ENCODE data around the gene ITFG2.
"Not testable (repeated sequence)": the region's sequence is repeated elsewhere in the genome, so short reads cannot be mapped to it uniquely, and the experiment has no call there.

ITFG2 gene

GRCh38 chr12:2812290-2813213 is at the start of gene ITFG2:
Gene ITFG2, plus strand, starts transcription at chr12:2812668. Its CDS starts 93 bp downstream, at chr12:2812761.
- peak; percentile 84 to 89 for DNase-seq (ENCODE audit: low read depth in 2 of 2)

DNA sequence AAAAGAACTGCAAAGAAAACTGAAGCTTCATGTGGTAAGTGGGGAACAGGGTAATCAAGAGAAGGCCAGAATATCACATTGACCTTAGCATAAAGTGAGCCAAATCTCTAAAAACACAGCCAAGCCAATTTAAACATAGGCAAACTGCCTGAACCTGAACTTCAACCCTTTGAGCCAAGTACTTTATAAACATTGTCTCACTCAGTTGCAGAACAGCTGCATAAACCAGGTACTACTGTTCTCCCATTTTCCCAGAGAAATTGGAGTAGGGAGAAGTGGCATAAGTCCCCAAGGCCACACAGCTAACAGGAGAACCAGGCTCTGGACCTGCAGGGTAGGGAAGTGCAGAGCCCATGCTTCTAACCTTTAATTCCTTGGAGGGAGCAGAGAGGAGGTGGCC is 48.1 kb upstream of the ITFG2 start:
- DNase-seq (ENCODE audit: low read depth in 2 of 2) = no peak

GRCh38 chr12:2765052-2765451 is 47.4 kb upstream of the ITFG2 start:
- no peak for DNase-seq (ENCODE audit: low read depth in 2 of 2)

DNA sequence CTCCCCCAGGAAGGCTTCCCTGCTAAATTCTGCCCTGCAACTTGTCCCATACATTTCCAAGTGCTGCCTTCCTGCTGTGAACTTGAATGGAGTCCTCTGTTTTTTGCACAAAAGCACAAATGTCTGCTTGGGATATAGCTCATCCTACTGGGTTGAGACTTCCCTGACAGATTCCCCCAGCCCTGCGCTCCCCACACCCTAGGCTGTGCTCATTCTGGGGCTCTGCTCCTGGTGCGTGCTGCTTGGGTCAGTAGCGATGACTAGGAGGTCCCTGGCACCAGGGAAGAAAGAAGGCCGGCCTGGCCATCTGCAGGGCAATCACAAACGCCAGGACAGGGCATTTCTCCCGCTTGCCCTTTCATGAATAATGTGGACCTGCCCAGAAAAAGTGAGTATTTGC is 46.9 kb upstream of the ITFG2 start:
- DNase-seq (ENCODE audit: low read depth in 2 of 2) = no peak

- DNase-seq (ENCODE audit: low read depth in 2 of 2) = no peak
These were observed 44.1 kb upstream of the ITFG2 start for GRCh38 chr12:2768224-2768961.

GRCh38 chr12:2769866-2770533 is 42.5 kb upstream of the ITFG2 start:
- DNase-seq (ENCODE audit: low read depth in 2 of 2) = no peak

GRCh38 chr12:2770544-2770943 is 41.9 kb upstream of the ITFG2 start:
- not testable (repeated sequence) for DNase-seq (ENCODE audit: low read depth in 2 of 2)

DNA sequence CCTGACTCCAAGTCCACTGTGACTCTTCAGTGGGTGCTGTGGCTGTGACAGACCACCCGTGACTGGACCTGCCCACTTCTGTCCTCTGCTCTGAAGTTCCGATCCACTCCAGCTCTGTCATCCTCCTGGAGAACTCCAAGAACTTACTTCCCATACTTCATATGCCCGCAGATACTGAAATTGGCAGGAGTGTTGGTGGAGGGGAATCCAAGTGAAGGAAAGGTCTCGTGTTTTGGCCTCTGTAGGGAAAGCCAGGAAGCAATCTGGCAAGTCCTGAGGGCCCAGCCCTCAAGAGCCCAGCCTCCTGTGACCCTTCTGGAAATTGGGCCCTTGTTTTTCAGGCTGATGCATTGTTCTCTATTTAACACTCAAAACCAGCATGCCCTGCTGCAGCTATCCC is 40.1 kb upstream of the ITFG2 start:
- DNase-seq (ENCODE audit: low read depth in 2 of 2) = no peak

DNA sequence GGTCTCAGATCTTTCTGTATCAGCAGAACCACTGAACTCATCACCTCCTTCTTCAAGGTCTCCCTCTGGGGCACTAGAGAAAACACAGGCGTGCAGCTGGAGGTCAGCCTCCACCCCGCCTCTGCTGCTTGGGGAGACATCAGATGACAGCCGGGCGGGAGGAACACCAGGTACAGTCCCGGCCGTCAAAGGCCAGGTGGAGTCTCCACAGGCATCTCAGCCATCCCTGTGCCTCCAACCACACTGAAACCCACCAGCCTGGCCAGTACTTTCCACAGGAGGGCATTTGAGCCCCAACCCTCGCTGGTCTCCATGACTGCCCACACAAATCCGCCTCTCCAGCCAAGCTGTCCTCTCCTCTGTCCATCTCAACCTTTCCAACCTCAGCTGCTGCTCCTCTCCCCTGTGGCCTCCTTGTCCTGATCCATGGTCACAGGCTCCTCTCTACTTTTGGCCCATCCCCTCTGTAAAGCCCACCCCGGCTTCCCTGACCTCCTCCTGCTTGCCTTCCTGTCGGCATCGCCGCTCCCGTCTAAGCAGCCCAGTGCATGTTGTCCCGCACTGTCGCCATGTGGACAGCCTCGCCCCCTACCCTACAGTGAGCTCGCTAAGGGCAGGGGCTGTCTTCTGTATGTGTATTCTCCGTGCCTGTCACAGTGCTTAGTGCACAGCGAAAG is 39.1 kb upstream of the ITFG2 start:
- DNase-seq (ENCODE audit: low read depth in 2 of 2) = no peak

DNA sequence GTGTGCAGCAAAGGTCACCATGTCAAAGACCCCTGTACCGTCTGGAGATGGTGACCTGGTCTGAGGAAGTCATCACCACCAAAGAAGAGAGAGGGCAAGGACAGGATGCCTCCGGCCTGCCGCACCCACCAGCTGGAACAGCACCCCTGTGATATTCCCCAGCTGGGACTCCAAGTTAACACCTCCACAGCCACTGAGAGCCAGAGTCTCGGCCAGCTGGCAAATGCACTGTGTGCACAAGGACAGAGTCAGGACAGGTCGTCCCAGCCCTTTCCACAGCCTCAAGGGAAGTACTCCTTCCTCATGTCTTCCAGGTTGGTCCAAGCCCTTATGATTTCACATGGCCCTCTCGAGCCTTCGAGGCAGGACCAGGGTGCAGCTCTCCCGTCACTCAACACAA is 37.0 kb upstream of the ITFG2 start:
- DNase-seq (ENCODE audit: low read depth in 2 of 2) = no peak

DNA sequence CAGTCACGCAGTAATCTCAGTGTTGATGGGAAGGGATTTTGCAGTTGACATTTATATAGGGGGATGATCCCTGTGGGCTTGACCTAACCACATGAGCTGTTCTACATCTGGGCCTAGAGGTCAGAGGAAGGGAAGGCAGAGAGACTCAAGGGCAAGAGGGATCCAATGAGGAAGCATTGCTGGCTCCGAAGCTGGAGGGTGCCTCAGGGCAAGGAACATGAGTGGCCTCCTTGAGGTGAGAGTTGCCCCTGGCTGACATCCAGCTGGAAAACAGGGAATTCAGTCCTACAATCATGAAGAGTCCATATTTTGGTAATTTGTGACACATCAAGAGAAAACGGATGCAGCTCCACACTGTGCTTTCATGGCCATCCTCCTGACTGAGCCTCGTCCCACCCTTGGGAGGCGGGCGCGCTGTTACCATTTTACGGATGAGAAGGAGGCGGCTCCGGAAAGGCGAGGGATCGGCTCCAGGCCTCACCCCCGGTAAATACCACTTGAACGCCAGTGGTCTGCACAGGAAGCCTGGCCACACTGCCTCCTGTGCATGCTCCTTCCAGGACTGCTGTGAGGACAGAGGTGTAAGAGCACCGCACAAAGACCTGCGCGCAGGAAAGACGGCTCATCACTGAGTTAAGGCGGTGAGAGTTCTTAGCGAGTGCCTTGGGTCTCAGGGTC is 36.2 kb upstream of the ITFG2 start:
- DNase-seq (ENCODE audit: low read depth in 2 of 2) = no peak

DNA sequence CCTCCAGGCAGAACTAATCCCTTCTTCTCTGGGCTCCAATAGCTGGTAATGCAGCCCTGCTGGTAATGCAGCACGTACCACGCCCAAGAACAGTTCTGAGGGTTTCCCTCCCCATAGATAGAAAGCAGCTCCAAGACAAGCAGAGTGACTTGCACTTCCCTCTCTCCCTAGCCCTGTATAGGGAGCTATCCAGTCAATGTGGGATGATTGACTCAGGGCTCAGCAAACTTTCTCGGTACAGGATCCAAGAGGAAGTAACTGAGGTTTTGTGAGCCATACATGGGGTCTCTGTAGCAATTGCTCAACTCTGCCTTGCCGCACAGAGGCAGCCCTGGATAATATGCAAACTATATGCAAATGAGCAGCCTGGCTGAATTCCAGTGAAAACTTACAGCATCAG is 33.2 kb upstream of the ITFG2 start:
- no peak for DNase-seq (ENCODE audit: low read depth in 2 of 2)

- peak in 1 of 2 donors; percentile 17 for DNase-seq (ENCODE audit: low read depth in 2 of 2)
These were observed 28.4 kb upstream of the ITFG2 start for GRCh38 chr12:2783936-2784600.

GRCh38 chr12:2785017-2785416 is 27.5 kb upstream of the ITFG2 start:
- no peak for DNase-seq (ENCODE audit: low read depth in 2 of 2)

- DNase-seq (ENCODE audit: low read depth in 2 of 2) = no peak
These were observed 21.4 kb upstream of the ITFG2 start for GRCh38 chr12:2791089-2791488.

DNA sequence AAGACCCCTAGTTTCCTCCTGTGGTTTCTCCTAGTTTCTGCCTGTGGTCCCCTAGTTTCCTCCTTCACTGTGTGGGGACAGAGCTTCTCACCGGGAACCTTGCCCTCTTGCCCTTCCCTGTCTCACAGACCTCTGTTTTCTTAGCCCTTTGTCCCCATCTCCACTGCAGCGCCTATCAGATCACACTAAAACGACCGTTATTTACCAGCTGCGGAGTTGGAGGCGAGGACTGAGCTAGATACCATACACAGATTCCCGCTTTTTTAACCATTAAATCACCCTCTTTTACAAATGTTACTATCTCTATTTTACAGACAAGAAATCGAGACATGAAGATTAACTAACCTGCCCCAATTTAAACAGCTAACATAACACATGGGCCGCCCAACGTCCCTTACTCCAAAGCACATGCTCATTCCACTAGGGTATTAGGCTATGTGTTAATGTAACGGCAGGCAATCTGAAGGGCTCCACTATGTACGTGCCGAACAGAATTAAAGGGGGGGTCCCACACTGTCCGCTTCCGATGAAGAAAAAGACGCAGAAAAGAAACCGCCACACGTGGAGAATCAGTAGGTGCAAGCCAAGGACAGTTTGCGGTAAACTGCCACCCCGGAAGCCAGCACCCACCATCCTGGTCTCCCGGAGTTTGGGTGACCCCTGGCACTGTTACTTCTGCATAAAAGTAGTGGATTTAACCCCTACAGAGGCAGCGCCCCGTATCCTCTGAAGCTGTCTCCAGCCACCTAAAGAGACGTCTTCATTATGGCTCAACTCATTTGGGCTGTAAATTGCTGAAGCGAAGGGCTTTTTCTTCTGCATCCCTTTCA is 19.6 kb upstream of the ITFG2 start:
- no peak for DNase-seq (ENCODE audit: low read depth in 2 of 2)

GRCh38 chr12:2793561-2793960 is 18.9 kb upstream of the ITFG2 start:
- DNase-seq (ENCODE audit: low read depth in 2 of 2) = no peak

DNA sequence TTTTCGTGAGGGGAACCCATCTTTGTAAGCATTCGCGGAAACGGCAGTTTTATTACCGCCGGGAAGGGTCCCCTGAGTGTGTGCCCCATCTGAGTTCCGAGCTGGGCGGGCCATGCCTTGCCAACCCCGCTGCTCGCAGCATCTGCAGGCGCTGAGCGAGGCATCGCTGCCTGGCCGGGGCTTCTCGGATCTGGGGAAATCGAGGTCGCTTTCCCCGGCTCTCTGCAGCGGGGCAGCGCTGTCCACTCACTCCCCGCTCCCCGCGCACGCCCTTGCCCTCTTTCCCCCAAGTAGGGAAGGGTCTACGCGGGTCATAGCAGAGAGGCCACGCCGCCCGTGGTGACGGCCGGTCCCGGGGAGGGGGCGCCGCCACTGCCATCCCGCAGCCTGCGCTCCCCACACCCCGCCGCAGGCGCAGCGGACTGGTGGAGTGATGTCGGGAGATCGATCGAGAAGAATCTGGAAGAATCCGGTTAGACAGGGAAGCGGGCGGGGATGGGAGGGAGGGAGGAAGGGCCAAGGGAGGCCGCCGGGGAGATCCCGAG is 18.2 kb upstream of the ITFG2 start:
- DNase-seq (ENCODE audit: low read depth in 2 of 2) = no peak

DNA sequence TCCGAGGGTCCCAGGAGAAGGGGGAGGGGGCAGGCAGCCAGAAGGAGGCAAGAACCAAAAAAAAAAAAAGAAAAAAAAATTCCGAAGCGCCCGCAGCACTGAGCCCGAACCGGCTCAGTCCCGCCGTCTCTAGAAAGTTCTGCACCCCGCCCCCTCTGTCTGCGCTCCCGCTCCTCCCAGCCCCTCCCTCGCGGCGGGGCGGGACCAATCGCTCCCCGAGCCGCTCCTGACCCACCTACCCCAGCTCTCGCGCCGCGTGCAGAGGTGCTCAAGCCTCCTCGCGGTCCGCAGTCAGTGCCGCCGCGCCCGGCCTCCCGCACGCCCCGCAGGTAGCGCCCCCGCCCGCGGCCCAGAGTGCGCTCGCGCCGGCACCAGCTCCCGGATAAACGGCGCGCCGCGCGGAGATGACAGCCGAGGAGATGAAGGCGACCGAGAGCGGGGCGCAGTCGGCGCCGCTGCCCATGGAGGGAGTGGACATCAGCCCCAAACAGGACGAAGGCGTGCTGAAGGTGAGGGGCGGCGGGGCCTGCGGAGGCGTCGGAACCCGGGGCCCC is 17.7 kb upstream of the ITFG2 start, which contains the start of gene FKBP4:
Gene FKBP4, plus strand, starts transcription at position 235 of the 554 bp plus-strand sequence. Its CDS starts 170 bp downstream, at position 405.
- DNase-seq (ENCODE audit: low read depth in 2 of 2) = peak; percentile 77 to 78

All from stimulated activated CD8-positive, alpha-beta memory T cell treated with anti-CD3 and anti-CD28 coated beads, Interleukin-7, amount 100 ng/mL, for 1 hour (primary cell).